ENCODE results near the gene CACFD1. TPM values are rescaled to one million over a fixed set of nuclear protein-coding genes. Genes with fewer than 3 reads are reported as not detected.

The CACFD1 gene
- total RNA-seq, 1 experiment from 2014 or later: 26.1 TPM

GRCh38 chr9:133475292-133476012, 15.7 kb downstream of the CACFD1 start:
- in situ Hi-C loops (cut with HindIII; ENCODE audit: low sequenced_read_pairs): no loop called here
- DNase-seq (ENCODE audit: low spot score): no peak

GRCh38 chr9:133476036-133476931, 16.5 kb downstream of the CACFD1 start:
- in situ Hi-C loops (cut with HindIII; ENCODE audit: low sequenced_read_pairs): no loop called here
- no peak for DNase-seq (ENCODE audit: low spot score)

- in situ Hi-C loops (cut with HindIII; ENCODE audit: low sequenced_read_pairs): no loop called here
- no peak for DNase-seq (ENCODE audit: low spot score)
Measured at GRCh38 chr9:133476941-133477340, 17.2 kb downstream of the CACFD1 start.

- no peak for DNase-seq (ENCODE audit: low spot score)
- in situ Hi-C loops (cut with HindIII; ENCODE audit: low sequenced_read_pairs): no loop called here
Measured at GRCh38 chr9:133477461-133477860, 17.7 kb downstream of the CACFD1 start.

- no peak for DNase-seq (ENCODE audit: low spot score)
- in situ Hi-C loops (cut with HindIII; ENCODE audit: low sequenced_read_pairs): no loop called here
Measured at GRCh38 chr9:133477992-133478850, 18.4 kb downstream of the CACFD1 start.

- DNase-seq (ENCODE audit: low spot score): peak; percentile 93
- in situ Hi-C loops (cut with HindIII; ENCODE audit: low sequenced_read_pairs): no loop called here
Measured at GRCh38 chr9:133478851-133479711, 19.3 kb downstream of the CACFD1 start, which contains the start of gene SLC2A6. TSS of gene SLC2A6 (minus strand) at chr9:133479099. CDS start at chr9:133479059, 40 bp downstream.

- no peak for DNase-seq (ENCODE audit: low spot score)
- in situ Hi-C loops (cut with HindIII; ENCODE audit: low sequenced_read_pairs): no loop called here
Measured at GRCh38 chr9:133483611-133484010, 23.8 kb downstream of the CACFD1 start.

GRCh38 chr9:133484671-133485437, 25.1 kb downstream of the CACFD1 start:
- no peak for DNase-seq (ENCODE audit: low spot score)
- in situ Hi-C loops (cut with HindIII; ENCODE audit: low sequenced_read_pairs): no loop called here

- in situ Hi-C loops (cut with HindIII; ENCODE audit: low sequenced_read_pairs): no loop called here
- DNase-seq (ENCODE audit: low spot score): no peak
Measured at GRCh38 chr9:133485531-133486260, 25.9 kb downstream of the CACFD1 start.

GRCh38 chr9:133487331-133487725, 27.6 kb downstream of the CACFD1 start:
- DNase-seq (ENCODE audit: low spot score): no peak

GRCh38 chr9:133488686-133489252, 29.0 kb downstream of the CACFD1 start:
- in situ Hi-C loops (cut with HindIII; ENCODE audit: low sequenced_read_pairs): no loop called here
- DNase-seq (ENCODE audit: low spot score): no peak

More at GRCh38 chr9:133487331-133487725, 27.6 kb downstream of the CACFD1 start:
- in situ Hi-C loops (cut with HindIII; ENCODE audit: low sequenced_read_pairs): no loop called here

GRCh38 chr9:133489253-133490190, 29.7 kb downstream of the CACFD1 start:
- DNase-seq (ENCODE audit: low spot score): no peak
- in situ Hi-C loops (cut with HindIII; ENCODE audit: low sequenced_read_pairs): no loop called here

- no peak for DNase-seq (ENCODE audit: low spot score)
- in situ Hi-C loops (cut with HindIII; ENCODE audit: low sequenced_read_pairs): no loop called here
Measured at GRCh38 chr9:133490201-133490681, 30.5 kb downstream of the CACFD1 start.

GRCh38 chr9:133490865-133491655, 31.3 kb downstream of the CACFD1 start:
- DNase-seq (ENCODE audit: low spot score): no peak
- in situ Hi-C loops (cut with HindIII; ENCODE audit: low sequenced_read_pairs): no loop called here

- no peak for DNase-seq (ENCODE audit: low spot score)
Measured at GRCh38 chr9:133491656-133491925, 31.8 kb downstream of the CACFD1 start.

More at GRCh38 chr9:133491656-133491925, 31.8 kb downstream of the CACFD1 start:
- in situ Hi-C loops (cut with HindIII; ENCODE audit: low sequenced_read_pairs): no loop called here
